Osteocyte (in vitro differentiated cells): ENCODE measurements around the gene GAB2. TPM values are rescaled to one million over a fixed set of nuclear protein-coding genes. Genes with fewer than 3 reads are reported as not detected.

ENCODE experiments used
- DNase-seq: peaks from one replicate; pipeline ENCODE4 v3.0.0; 2021; ENCODE audit warnings: mixed read lengths; ENCODE audit not compliant: unreplicated experiment; ENCODE audit errors: extremely low spot score
- H3K27ac Mint-ChIP-seq: one replicate; pipeline ENCODE4 v1.8.0; 2021; ENCODE audit warnings: mild to moderate bottlenecking, mixed read lengths; ENCODE audit not compliant: unreplicated experiment
- H3K27me3 Mint-ChIP-seq: one replicate; pipeline ENCODE4 v1.8.0; 2021; ENCODE audit warnings: mixed read lengths; ENCODE audit not compliant: unreplicated experiment
- H3K36me3 Mint-ChIP-seq: one replicate; pipeline ENCODE4 v1.8.0; 2021; ENCODE audit warnings: mixed read lengths; ENCODE audit not compliant: unreplicated experiment
- H3K4me1 Mint-ChIP-seq: one replicate; pipeline ENCODE4 v1.8.0; 2021; ENCODE audit warnings: mixed read lengths; ENCODE audit not compliant: unreplicated experiment
- H3K4me3 Mint-ChIP-seq: one replicate; pipeline ENCODE4 v1.8.0; 2021; ENCODE audit warnings: mild to moderate bottlenecking, moderate library complexity, mixed read lengths; ENCODE audit not compliant: unreplicated experiment
- H3K9me3 Mint-ChIP-seq: one replicate; pipeline ENCODE4 v1.8.0; 2021; ENCODE audit warnings: mixed read lengths; ENCODE audit not compliant: unreplicated experiment
- total RNA-seq: library from RNA; stranded (reverse); gene quantifications from 2 replicates; pipeline ENCODE4 v1.2.1, GENCODE V29; 2021
- TF ChIP-seq, protein P1 (sequence below): fragments of 200-600 bp; sonication (generic); IDR thresholded peaks from 2 replicates; pipeline ENCODE4 v1.5.0; 2021; ENCODE audit warnings: antibody characterized with exemption, mild to moderate bottlenecking, moderate library complexity

The GAB2 gene
- total RNA-seq, 1 donor from 2014 or later: 11.4 TPM

- TF ChIP-seq, protein P1, sequence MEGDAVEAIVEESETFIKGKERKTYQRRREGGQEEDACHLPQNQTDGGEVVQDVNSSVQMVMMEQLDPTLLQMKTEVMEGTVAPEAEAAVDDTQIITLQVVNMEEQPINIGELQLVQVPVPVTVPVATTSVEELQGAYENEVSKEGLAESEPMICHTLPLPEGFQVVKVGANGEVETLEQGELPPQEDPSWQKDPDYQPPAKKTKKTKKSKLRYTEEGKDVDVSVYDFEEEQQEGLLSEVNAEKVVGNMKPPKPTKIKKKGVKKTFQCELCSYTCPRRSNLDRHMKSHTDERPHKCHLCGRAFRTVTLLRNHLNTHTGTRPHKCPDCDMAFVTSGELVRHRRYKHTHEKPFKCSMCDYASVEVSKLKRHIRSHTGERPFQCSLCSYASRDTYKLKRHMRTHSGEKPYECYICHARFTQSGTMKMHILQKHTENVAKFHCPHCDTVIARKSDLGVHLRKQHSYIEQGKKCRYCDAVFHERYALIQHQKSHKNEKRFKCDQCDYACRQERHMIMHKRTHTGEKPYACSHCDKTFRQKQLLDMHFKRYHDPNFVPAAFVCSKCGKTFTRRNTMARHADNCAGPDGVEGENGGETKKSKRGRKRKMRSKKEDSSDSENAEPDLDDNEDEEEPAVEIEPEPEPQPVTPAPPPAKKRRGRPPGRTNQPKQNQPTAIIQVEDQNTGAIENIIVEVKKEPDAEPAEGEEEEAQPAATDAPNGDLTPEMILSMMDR: no peak
- peaks cover 7% of the 10 kb centered on the region for H3K9me3 Mint-ChIP-seq
- H3K36me3 Mint-ChIP-seq: peaks cover 9% of the 10 kb centered on the region
- no peak overlapping the region for H3K27ac Mint-ChIP-seq
- H3K27me3 Mint-ChIP-seq: no peaks in the 10 kb centered on the region
- peaks cover 15% of the 10 kb centered on the region for H3K4me1 Mint-ChIP-seq
- DNase-seq: no peak
- H3K4me3 Mint-ChIP-seq: no peak overlapping the region
These were observed 14.8 kb downstream of the GAB2 start for GRCh38 chr11:78402847-78403246.

DNA sequence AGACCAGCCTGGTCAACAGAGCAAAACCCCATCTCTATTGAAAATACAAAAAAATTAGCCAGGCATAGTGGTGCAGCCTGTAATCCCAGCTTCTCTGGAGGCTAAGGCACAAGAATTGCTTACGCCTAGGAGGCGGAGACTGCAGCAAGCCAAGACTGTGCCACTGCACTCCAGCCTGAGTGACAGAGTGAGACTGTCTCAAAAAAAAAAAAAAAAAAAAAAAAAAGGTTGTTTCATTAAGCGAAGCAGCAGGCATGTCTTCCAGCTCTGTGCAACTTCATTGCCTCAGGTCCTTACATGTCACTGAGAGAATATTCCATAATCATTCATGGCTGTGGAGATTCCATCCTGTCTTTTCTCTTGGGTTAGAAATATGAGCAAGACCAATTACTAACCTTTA, 16.9 kb downstream of the GAB2 start:
- no peak overlapping the region for H3K4me3 Mint-ChIP-seq
- TF ChIP-seq, protein P1: no peak
- DNase-seq: no peak
- no peak overlapping the region for H3K27ac Mint-ChIP-seq
- H3K36me3 Mint-ChIP-seq: no peaks in the 10 kb centered on the region
- peaks cover 15% of the 10 kb centered on the region for H3K4me1 Mint-ChIP-seq
- H3K27me3 Mint-ChIP-seq: no peaks in the 10 kb centered on the region
- no peaks in the 10 kb centered on the region for H3K9me3 Mint-ChIP-seq

GRCh38 chr11:78400116-78400515, 17.5 kb downstream of the GAB2 start:
- H3K27ac Mint-ChIP-seq: no peak overlapping the region
- H3K36me3 Mint-ChIP-seq: no peaks in the 10 kb centered on the region
- no peak for DNase-seq
- TF ChIP-seq, protein P1: no peak
- H3K27me3 Mint-ChIP-seq: no peaks in the 10 kb centered on the region
- peaks cover 15% of the 10 kb centered on the region for H3K4me1 Mint-ChIP-seq
- H3K4me3 Mint-ChIP-seq: no peak overlapping the region
- no peaks in the 10 kb centered on the region for H3K9me3 Mint-ChIP-seq

- Mint-ChIP-seq H3K27ac (no peak overlapping the region), H3K36me3 (no peaks in the 10 kb centered on the region), H3K4me1 (peaks cover 11% of the 10 kb centered on the region), H3K27me3 (no peaks in the 10 kb centered on the region), H3K4me3 (no peak overlapping the region), H3K9me3 (no peaks in the 10 kb centered on the region)
- no peak for DNase-seq
- TF ChIP-seq, protein P1: no peak
These were observed 18.5 kb downstream of the GAB2 start for GRCh38 chr11:78399136-78399535.

- peaks cover 6% of the 10 kb centered on the region for H3K4me1 Mint-ChIP-seq
- no peaks in the 10 kb centered on the region for H3K27me3 Mint-ChIP-seq
- no peaks in the 10 kb centered on the region for H3K36me3 Mint-ChIP-seq
- DNase-seq: no peak
- no peak overlapping the region for H3K4me3 Mint-ChIP-seq
- H3K27ac Mint-ChIP-seq: no peak overlapping the region
- TF ChIP-seq, protein P1: no peak
- H3K9me3 Mint-ChIP-seq: no peaks in the 10 kb centered on the region
These were observed 18.9 kb downstream of the GAB2 start for GRCh38 chr11:78398715-78399114.
